Putamen (tissue), 1 donor: Measurements from ENCODE around the gene LONRF2.

Experiments used
- DNase-seq: peaks from one replicate; pipeline ENCODE4 v3.0.0-alpha.2; 2016; ENCODE audit warnings: low spot score

LONRF2 gene

DNA sequence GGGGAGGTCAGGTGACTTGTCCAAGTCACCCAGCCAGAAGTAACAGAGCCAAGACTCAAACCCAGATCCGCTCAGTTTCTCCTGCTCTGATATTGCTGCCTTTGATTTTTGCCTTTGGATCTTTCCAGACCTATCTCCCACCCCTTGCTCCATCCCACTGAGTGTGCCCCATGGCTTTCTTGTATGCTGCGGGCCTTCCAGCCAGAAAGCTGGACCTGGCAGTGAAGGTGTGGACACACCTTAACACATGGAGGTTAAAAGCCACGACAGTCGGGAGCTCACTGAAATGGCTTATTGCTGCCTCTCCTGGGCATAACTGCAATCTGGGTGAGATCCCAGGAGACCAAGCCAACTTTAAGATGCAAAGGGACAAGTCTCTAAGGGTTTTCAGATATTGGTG is 86.7 kb downstream of the LONRF2 start:
- DNase-seq, result no peak

GRCh38 chr2:100235098-100235497 is 87.2 kb downstream of the LONRF2 start:
- DNase-seq, result no peak

DNA sequence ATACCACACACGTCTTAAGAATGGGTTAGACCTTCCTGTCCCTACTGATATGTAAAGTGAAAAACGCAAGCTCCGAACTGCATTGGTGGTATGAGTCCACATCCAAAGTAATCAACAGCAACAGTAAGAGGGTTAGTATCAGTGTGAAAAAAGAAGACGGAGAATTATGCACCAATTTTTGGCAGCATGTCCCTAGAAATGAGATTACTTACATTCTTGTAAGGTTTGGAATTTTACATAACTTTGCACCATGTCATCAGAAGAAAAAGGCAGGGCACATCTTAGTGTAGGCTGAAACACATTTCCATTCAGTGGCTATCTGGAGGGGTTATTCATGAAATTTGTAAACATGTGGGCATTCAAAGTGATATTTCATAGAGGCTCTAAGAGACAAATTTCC is 88.2 kb downstream of the LONRF2 start:
- no peak for DNase-seq

GRCh38 chr2:100233061-100233460 is 89.2 kb downstream of the LONRF2 start:
- DNase-seq, result no peak

- DNase-seq, result no peak
Observed at GRCh38 chr2:100230754-100231153, 91.5 kb downstream of the LONRF2 start.

DNA sequence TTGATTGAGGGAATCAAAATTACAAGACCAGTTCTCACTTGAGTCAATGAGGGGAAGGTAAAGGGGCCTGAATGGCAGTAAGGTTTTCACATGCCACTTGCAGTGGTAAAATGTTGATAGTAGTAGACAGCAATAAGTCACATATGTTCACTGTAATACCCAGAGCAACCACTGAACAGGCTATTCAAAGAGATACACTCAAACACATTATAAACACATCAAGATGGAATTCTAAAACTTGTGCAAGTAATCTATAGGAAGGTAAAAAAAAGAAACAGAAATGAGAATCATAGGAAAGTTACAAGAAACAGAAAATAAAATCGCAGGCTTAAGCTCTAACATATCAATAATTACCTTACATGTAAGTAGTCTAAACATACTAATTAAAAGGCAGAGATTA is 93.3 kb downstream of the LONRF2 start:
- DNase-seq, result no peak

DNA sequence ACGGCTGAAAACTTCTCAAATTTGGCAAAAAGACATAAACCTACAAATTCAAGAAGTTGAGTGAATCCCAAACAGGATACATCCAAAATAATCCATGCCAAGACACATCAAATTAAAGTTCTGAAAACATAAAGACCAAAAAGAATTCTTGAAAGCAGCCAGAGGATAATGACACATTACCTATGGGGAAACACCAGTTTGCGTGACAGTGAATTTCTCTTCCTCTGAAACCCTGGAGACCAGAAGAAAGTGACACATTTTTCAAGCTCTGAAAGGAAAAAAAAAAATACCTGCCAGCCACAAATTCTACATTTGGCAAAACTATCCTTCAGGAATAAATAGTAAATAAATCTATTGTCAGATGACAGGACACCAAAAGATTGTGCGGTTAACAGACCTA is 93.9 kb downstream of the LONRF2 start:
- DNase-seq, result no peak

- no peak for DNase-seq
Observed at GRCh38 chr2:100224988-100225710, 97.2 kb downstream of the LONRF2 start.

GRCh38 chr2:100223502-100223901 is 98.8 kb downstream of the LONRF2 start:
- DNase-seq, result no peak
